ENCODE data around the gene LRRC34. TPM values are rescaled to one million over a fixed set of nuclear protein-coding genes. Genes with fewer than 3 reads are reported as not detected.

The LRRC34 gene
- total and polyA plus RNA-seq, 2 of the 8 experiments (the other 6 are each of a cell fraction or from before 2014, with no cell fraction given): 3.3 to 4.1 TPM

- no peak overlapping the region for H3K27ac ChIP-seq (ENCODE audit: low read depth, low read length)
- no peaks in the 10 kb centered on the region for H3K27me3 ChIP-seq (replicated peaks in 1 of 4; ENCODE audit: control insufficient read depth in 3 of 4, extremely low read depth in 1 of 4, insufficient read depth in 3 of 4, low read length in 3 of 4)
- H3K4me3 ChIP-seq (ENCODE audit: extremely low read depth in 1 of 4, insufficient read depth in 2 of 4, low read depth in 3 of 4, low read length in 4 of 4): no peak overlapping the region
- H3K4ac ChIP-seq (replicated peaks; ENCODE audit: insufficient read length, low read depth, low read length): no peak overlapping the region
- H2BK120ac ChIP-seq (replicated peaks; ENCODE audit: low read depth, low read length): no peak overlapping the region
- no peak overlapping the region for H3K9ac ChIP-seq (replicated peaks in 1 of 4; ENCODE audit: extremely low read depth in 1 of 4, low read depth in 3 of 4, low read length in 3 of 4)
- no peaks in the 10 kb centered on the region for H3K79me2 ChIP-seq (ENCODE audit: control insufficient read depth in 1 of 2, insufficient read depth in 2 of 2, low read length in 2 of 2)
- no peak overlapping the region for H3K18ac ChIP-seq (ENCODE audit: extremely low read depth, low read length)
- no peak overlapping the region for H3K56ac ChIP-seq (replicated peaks; ENCODE audit: insufficient read length, low read depth, low read length)
- H3K36me3 ChIP-seq (ENCODE audit: control insufficient read depth in 2 of 4, insufficient read depth in 4 of 4, low read length in 3 of 4): no peaks in the 10 kb centered on the region
- H3K14ac ChIP-seq (ENCODE audit: insufficient read length): no peak overlapping the region
- DNase-seq (ENCODE audit: low read depth in 1 of 2, low spot score in 2 of 2) (no peak), FAIRE-seq (no peak)
- POLR2A ChIA-PET (ENCODE audit: partially characterized antibody): no interaction called here
- no peak overlapping the region for H3K4me2 ChIP-seq (ENCODE audit: insufficient read depth in 1 of 2, low read depth in 2 of 2, low read length in 2 of 2)
- no peak overlapping the region for H2AK5ac ChIP-seq (ENCODE audit: low read depth, low read length)
- H2BK20ac ChIP-seq (ENCODE audit: low read length): no peak overlapping the region
- no peaks in the 10 kb centered on the region for H3K23me2 ChIP-seq (ENCODE audit: low read depth, low read length)
- WGBS, 2 experiments (ENCODE audit: extremely low coverage in 1 of 2, insufficient coverage in 1 of 2, insufficient read length in 1 of 2, insufficient replicate concordance in 2 of 2, low coverage in 1 of 2, low lambda C conversion rate in 2 of 2, missing lambda C conversion rate in 1 of 2): 96% methylated on average over 3 of the region's 3 CpGs; no CpG with 5 or more reads in 1 of the 2 experiments
- H2AFZ ChIP-seq (ENCODE audit: low read length): no peak overlapping the region
- H3K79me1 ChIP-seq (ENCODE audit: low read depth, low read length): no peaks in the 10 kb centered on the region
- H3K9me3 ChIP-seq (ENCODE audit: insufficient read depth in 2 of 2, low read depth in 1 of 2, low read length in 1 of 2): no peaks in the 10 kb centered on the region
- no peak overlapping the region for H2BK15ac ChIP-seq (ENCODE audit: low read length)
- H4K8ac ChIP-seq (ENCODE audit: extremely low read depth, insufficient read depth, low read length): no peak overlapping the region
- H3K23ac ChIP-seq (ENCODE audit: insufficient read length): no peak overlapping the region
- no peaks in the 10 kb centered on the region for H4K20me1 ChIP-seq (replicated peaks in 1 of 2; ENCODE audit: control insufficient read depth in 1 of 2, insufficient read depth in 2 of 2, low read length in 2 of 2)
- H4K5ac ChIP-seq (ENCODE audit: insufficient read length, low read depth, low read length): no peak overlapping the region
- no peak overlapping the region for H2BK12ac ChIP-seq (ENCODE audit: low read depth, low read length)
- H3K4me1 ChIP-seq (replicated peaks in 1 of 4; ENCODE audit: control insufficient read depth in 3 of 4, insufficient read depth in 4 of 4, low read length in 3 of 4): 0 out of 7 replicates have a peak, but pooled peaks cover 0 to 5% (median 0%) of the 10 kb centered on the region in 4 experiments
- H4K91ac ChIP-seq (replicated peaks; ENCODE audit: insufficient read length, low read length): no peak overlapping the region
- H2BK5ac ChIP-seq (ENCODE audit: low read depth, low read length): no peak overlapping the region
- CTCF ChIA-PET (ENCODE audit: partially characterized antibody): interaction anchor here (0.6 kb wide), 1 partner anchor 330 kb away, joined by 5 read pairs; no protein-coding TSS in a partner anchor
- TF ChIP-seq SRF (IDR thresholded peaks at IDR 0.05; ENCODE audit: low read depth, low read length): no peak
- TF ChIP-seq SIN3A (conservative IDR thresholded peaks at IDR 0.05 in 1 of 2, IDR thresholded peaks at IDR 0.05 in 1 of 2; ENCODE audit: low read depth in 1 of 2, low read length in 2 of 2): no peak
- no peak for TF ChIP-seq TAF1 (IDR thresholded peaks at IDR 0.05; ENCODE audit: low read depth, low read length)
- TF ChIP-seq FOSL1 (IDR thresholded peaks at IDR 0.05; ENCODE audit: insufficient read depth, low read depth, low read length): no peak
- no peak for TF ChIP-seq ASH2L (IDR thresholded peaks at IDR 0.05; ENCODE audit: low read length)
- TF ChIP-seq TCF12 (IDR thresholded peaks at IDR 0.05; ENCODE audit: low read depth, low read length): no peak
- TF ChIP-seq POU5F1 (IDR thresholded peaks at IDR 0.05; ENCODE audit: low read depth, low read length): no peak
- TF ChIP-seq NANOG (IDR thresholded peaks at IDR 0.05; ENCODE audit: insufficient read depth, low read depth, low read length, poor library complexity, severe bottlenecking): no peak
- TF ChIP-seq CTBP2 (IDR thresholded peaks at IDR 0.05; ENCODE audit: borderline replicate concordance, insufficient read depth, insufficient read length, low read length): no peak
- TF ChIP-seq SUZ12 (IDR thresholded peaks at IDR 0.05; ENCODE audit: low read length): no peak
- no peak for TF ChIP-seq GTF2F1 (IDR thresholded peaks at IDR 0.05; ENCODE audit: borderline replicate concordance, low read depth, low read length)
- no peak for TF ChIP-seq SP1 (IDR thresholded peaks at IDR 0.05; ENCODE audit: low read depth, low read length)
- TF ChIP-seq MAX (IDR thresholded peaks at IDR 0.05): no peak
- TF ChIP-seq GABPA (IDR thresholded peaks at IDR 0.05; ENCODE audit: borderline replicate concordance, insufficient read depth, low read length): no peak
Observed at GRCh38 chr3:169855514-169855913, 42.8 kb upstream of the LRRC34 start.

Measured in H1 (cell line).